ENCODE data around the gene PDXDC1.
"Not testable (repeated sequence)": the region's sequence is repeated elsewhere in the genome, so short reads cannot be mapped to it uniquely, and the experiment has no call there.

PDXDC1 gene

DNA sequence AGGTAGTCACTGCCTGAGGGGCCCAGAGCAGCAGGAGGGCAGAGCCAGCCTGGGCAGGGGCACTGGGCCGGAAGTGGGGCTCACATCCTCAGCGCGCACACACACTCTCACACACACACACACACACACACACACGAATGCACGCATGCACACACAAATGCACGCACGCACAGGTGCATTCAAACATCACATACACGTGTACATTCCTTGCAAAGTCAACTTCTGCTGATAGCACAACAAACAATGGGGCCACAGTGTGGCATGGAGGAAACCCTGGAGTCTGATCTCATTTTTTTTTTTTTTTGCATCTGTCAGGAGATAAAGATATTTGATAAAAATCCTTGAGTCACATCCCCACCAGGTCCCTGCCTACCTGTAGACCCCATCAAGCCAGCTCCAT lies 182.8 kb downstream of the PDXDC1 start:
- DNase-seq (ENCODE audit: low read depth in 2 of 2): not testable (repeated sequence)

DNA sequence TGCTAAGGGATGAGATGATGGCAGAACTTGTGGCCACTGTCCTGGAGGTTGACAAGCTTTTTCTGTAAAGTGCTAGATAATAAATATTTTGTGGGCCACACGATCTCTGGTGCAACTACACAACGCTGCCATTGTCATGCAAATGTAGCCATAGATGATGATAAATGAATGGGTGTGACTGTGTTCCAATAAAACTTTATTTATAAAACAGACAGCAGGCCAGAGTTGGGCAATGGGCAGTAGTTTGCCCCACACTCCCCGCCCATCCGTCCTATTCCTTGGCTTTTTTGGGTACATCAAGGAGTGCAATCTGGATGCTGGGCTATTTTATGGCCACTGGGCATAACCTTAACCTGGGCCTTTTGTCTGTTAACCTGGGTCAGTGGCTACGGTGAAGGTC lies 184.8 kb downstream of the PDXDC1 start:
- not testable (repeated sequence) for DNase-seq (ENCODE audit: low read depth in 2 of 2)

DNA sequence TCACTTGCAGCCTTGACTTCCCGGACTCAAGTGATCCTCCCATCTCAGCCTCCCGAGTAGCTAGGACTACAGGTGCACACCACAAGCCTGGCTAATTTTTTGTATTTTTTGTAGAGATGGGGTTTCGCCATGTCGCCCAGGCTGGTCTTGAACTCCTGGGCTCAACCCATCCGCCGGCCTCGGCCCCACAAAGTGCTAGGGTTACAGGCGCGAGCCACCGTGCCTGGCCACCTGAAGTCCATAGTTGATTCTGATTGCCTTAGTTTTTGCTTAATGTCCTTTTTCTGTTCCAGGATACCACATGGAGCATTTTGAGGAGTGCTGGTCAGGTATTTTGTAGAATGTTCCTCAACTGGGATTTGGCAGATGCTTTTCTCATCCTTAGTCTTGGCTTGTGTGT lies 185.7 kb downstream of the PDXDC1 start:
- not testable (repeated sequence) for DNase-seq (ENCODE audit: low read depth in 2 of 2)

DNA sequence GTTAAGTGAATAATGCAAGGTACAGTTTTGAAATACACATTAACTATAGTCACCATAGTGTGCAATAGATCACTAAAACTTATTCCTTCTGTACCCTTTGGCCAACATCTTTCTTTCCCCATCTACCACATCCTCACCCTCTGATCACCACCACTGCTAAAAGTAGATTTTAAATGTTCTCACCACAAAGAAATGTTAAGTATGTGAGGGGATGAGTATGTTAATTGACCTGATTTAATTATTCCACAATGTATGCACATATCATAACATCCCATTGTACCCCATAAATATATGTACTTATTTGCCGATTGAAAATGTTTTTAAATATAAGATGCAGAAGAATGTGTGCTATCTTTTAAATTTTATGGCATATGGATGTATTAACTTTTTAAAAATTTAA lies 188.2 kb downstream of the PDXDC1 start:
- not testable (repeated sequence) for DNase-seq (ENCODE audit: low read depth in 2 of 2)

DNA sequence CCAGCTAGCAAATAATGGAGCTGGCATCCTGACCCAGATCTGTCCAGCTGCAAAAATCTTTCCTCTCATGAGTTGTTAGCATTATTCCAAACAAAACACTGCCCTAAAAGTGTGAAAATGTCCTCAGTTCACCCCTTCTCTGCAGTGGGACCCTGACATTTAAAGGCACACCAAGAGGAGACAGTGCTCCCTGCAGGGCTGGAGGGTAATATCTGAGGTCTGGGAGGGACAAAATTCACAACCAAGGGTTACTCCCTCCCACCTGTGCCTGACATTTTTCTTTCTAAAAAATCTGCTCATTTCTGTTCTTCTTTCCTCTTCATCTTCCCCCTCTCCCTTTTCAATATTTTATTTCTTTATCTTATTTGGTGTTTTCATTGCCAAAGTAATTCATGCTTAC lies 191.4 kb downstream of the PDXDC1 start:
- DNase-seq (ENCODE audit: low read depth in 2 of 2): not testable (repeated sequence)

DNA sequence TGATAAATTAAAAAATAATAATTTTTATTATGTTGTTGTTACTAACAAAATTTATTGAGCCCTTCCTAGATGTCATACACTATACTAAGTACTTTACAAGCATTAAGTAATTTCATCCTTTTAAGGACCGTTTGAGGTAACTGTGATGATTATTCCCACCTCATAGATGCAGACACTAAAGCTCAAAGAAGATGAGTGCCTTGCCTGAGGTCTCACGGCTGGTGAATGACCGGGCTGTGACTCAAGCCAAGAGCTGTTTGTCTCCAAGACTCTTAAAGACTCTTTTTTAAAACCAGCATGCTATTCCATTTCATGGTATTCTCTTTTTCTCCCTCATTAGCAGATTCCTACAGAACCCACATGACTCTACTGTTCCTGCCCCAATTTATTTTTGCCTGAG lies 193.5 kb downstream of the PDXDC1 start:
- not testable (repeated sequence) for DNase-seq (ENCODE audit: low read depth in 2 of 2)

DNA sequence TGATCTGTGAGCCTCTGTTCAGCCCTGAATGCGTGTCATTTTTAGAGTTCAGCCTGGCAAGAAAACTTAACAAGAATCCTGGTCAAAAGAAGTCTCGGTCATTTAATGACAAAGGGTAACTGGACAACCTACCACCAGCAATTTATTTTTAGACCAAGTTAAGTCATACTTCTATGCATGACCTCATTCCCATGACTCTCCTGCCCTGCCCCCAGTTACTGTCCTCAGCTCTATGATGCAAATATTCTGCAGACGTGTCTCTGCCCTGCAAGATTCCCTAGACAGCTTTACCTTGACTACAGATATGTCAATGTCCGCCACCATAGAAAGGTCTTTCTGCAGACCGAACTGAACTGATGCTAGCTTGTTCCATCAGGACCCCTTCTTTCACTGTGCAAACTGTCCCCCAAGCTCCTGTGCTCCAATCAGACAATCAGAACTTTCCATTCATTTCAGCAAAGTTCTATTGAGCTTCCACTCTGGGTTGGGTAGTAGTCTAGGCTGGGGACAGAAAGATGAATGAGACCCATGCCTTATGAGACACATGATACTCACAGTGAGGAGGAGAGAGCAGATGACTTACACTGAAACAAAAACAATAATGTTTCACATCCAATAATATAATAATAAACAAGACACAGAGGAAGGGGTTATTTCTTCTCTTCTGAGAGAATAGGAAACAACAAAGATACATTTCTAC lies 194.3 kb downstream of the PDXDC1 start:
- not testable (repeated sequence) for DNase-seq (ENCODE audit: low read depth in 2 of 2)

DNA sequence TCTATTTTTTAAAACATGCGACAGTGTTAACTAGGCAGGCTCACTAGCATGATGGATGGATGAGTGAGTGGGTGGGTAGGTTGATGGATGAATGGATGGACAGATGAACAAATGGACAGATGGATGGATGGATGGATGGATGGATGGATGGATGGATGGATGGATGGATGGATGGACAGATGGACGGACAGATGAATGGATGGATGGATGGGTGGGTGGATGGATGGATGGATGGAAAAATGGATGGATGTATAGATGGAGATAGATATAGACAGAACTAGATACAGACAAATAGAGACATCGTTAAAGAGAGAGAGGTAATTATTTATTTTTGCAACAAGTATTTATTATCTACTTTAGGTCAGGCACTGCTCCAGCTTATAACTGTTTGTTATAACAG lies 205.1 kb downstream of the PDXDC1 start:
- DNase-seq (ENCODE audit: low read depth in 2 of 2): not testable (repeated sequence)

DNA sequence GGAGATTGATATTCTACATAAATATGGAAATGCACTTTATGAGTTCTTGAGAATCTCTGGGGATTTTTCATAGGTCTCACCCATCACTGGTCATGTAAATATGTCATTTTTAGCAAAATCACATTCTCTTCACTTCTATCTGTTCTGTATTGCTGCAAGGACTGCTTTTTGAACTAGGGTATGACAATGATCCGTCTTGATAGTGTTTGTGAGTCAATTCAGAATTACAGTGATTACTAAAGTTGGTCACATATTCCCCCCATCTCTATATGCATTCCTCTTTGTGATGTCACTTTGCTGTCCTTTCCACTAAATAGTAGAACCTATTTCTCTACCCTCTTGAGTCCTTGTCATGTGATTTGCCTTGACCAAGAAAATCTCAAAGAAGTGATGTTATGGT lies 206.1 kb downstream of the PDXDC1 start:
- not testable (repeated sequence) for DNase-seq (ENCODE audit: low read depth in 2 of 2)

DNA sequence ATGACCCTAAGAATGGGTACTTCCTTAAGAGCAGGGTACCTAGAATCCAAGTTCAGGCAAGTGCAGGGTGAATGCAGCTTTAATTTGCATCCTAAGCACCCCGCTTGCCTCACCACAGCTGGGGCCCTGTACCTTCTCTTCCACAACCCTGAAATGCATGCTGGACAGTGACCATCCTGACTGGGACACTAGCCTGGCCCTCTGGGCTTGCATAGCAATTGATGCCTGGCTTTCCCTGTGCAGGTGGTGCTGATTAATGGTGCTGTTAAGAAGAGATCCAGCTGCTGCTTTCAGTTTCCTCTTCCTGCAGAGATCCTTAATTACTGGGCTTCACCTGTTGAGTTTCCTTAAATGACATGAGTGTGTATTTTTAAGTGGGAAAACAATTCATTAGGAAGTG lies 209.2 kb downstream of the PDXDC1 start:
- not testable (repeated sequence) for DNase-seq (ENCODE audit: low read depth in 2 of 2)
